ENCODE results near the gene MTHFR.

DNA sequence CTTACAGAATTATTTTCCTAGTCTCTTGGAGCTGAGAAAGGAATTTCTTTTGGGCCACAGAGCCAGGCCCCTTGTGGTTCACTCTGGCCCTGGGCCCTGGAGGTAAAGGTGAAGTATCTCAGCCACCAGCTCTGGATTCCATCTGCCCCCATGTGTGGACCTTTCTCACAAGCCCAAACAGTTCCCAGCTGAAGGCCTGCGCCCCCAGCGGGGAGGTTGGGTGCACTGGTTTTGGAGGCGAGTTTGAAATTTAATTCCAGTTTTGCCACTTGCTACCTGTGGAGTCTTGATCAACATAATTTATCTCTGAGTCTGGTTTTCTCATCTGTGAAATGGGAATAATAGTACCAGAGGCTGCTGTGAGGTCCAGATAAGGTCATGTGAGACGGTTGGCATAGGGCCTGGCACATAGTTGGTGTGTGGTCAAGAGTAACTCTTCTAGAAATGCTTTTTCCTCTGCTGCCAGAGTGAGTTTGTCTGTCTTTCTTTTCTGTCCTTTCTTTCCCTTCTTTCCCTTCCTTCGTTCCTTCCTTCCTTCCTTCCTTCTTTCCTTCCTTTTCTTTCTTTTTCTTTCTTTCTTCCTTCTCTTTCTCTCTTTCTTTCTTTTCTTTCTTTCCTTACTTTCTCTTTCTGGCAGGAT lies 63.7 kb downstream of the MTHFR start:
- TF ChIP-seq, protein P1, sequence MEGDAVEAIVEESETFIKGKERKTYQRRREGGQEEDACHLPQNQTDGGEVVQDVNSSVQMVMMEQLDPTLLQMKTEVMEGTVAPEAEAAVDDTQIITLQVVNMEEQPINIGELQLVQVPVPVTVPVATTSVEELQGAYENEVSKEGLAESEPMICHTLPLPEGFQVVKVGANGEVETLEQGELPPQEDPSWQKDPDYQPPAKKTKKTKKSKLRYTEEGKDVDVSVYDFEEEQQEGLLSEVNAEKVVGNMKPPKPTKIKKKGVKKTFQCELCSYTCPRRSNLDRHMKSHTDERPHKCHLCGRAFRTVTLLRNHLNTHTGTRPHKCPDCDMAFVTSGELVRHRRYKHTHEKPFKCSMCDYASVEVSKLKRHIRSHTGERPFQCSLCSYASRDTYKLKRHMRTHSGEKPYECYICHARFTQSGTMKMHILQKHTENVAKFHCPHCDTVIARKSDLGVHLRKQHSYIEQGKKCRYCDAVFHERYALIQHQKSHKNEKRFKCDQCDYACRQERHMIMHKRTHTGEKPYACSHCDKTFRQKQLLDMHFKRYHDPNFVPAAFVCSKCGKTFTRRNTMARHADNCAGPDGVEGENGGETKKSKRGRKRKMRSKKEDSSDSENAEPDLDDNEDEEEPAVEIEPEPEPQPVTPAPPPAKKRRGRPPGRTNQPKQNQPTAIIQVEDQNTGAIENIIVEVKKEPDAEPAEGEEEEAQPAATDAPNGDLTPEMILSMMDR (IDR thresholded peaks at IDR 0.05) = no peak
- TF ChIP-seq POLR2A (IDR thresholded peaks at IDR 0.05) = no peak
